ENCODE results near the gene PLEKHA6.

- TF ChIP-seq CREB5 (CRISPR knock-in tag; IDR thresholded peaks at IDR 0.05; ENCODE audit: low read depth) (no peak), ZNF8 (CRISPR knock-in tag; IDR thresholded peaks at IDR 0.05) (no peak), RARB (CRISPR knock-in tag; IDR thresholded peaks at IDR 0.05) (no peak), ISL1 (CRISPR knock-in tag; IDR thresholded peaks at IDR 0.05) (no peak)
These were observed 67.0 kb downstream of the PLEKHA6 start for GRCh38 chr1:204292740-204293139.
